DND-41 (cell line): Measurements from ENCODE around the gene PPP4R3A.

Experiments used
- ATAC-seq: fragments of 200-7000 bp; cut with Tn5 transposase; 3 replicates; pipeline ENCODE4 v1.9.1; 2021; ENCODE audit warnings: low read depth; ENCODE audit not compliant: insufficient read depth
- DNase-seq: peaks from one replicate; pipeline ENCODE4 v3.0.0-alpha.2; 2020
- H2AFZ ChIP-seq: 2 replicates; pipeline ENCODE4 v1.6.0; 2012; ENCODE audit warnings: low read depth, low read length
- H3K27ac ChIP-seq: 2 replicates; pipeline ENCODE4 v1.5.1; 2012; ENCODE audit warnings: low read length, inconsistent platforms
- H3K27me3 ChIP-seq: fragments of 200-600 bp; sonication (generic); 2 replicates; pipeline ENCODE4 v1.6.0; 2012; ENCODE audit warnings: low read length, mild to moderate bottlenecking, inconsistent platforms; ENCODE audit not compliant: insufficient read depth, poor library complexity
- H3K36me3 ChIP-seq: 2 replicates; pipeline ENCODE4 v1.5.1; 2012; ENCODE audit warnings: low read length, inconsistent platforms; ENCODE audit not compliant: insufficient read depth
- H3K4me1 ChIP-seq: 2 replicates; pipeline ENCODE4 v1.5.1; 2012; ENCODE audit warnings: mild to moderate bottlenecking, low read length; ENCODE audit not compliant: insufficient read depth
- H3K4me2 ChIP-seq: 2 replicates; pipeline ENCODE4 v1.6.0; 2012; ENCODE audit warnings: mild to moderate bottlenecking, moderate library complexity, low read length, inconsistent platforms; ENCODE audit not compliant: insufficient read depth
- H3K4me3 ChIP-seq, 2 experiments: fragments of 200-600 bp in 1 of 2; shearing (Covaris generic) in 1 of 2; 2 replicates each; pipeline ENCODE4 v1.5.1; 2012 to 2016; ENCODE audit warnings: inconsistent platforms in 2 of 2, low read length in 2 of 2, mild to moderate bottlenecking in 2 of 2, low read depth in 1 of 2, moderate library complexity in 1 of 2
- H3K79me2 ChIP-seq: 2 replicates; pipeline ENCODE4 v1.6.0; 2012; ENCODE audit warnings: low read length, inconsistent platforms; ENCODE audit not compliant: insufficient read depth
- H3K9ac ChIP-seq: 2 replicates; pipeline ENCODE4 v1.6.0; 2012; ENCODE audit warnings: low read depth, mild to moderate bottlenecking, inconsistent platforms, low read length, moderate library complexity
- H3K9me3 ChIP-seq: 2 replicates; pipeline ENCODE4 v1.5.1; 2012; ENCODE audit warnings: low read length, moderate library complexity, mild to moderate bottlenecking, inconsistent platforms; ENCODE audit not compliant: insufficient read depth, severe bottlenecking
- H4K20me1 ChIP-seq: 2 replicates; pipeline ENCODE4 v1.6.0; 2012; ENCODE audit warnings: low read length; ENCODE audit not compliant: insufficient read depth
- EZH2 ChIP-seq: IDR thresholded peaks from 3 replicates; pipeline ENCODE4 v1.6.1; 2012; ENCODE audit warnings: borderline replicate concordance, low read depth, mild to moderate bottlenecking, moderate library complexity, low read length, inconsistent platforms; ENCODE audit not compliant: severe bottlenecking
- TF ChIP-seq, protein P1 (sequence below): IDR thresholded peaks from 2 replicates; pipeline ENCODE4 v1.5.1; 2012; ENCODE audit warnings: borderline replicate concordance, low read length, moderate library complexity, mild to moderate bottlenecking; ENCODE audit not compliant: poor library complexity, severe bottlenecking; ENCODE audit errors: extremely low read depth

Gene PPP4R3A

GRCh38 chr14:91510171-91511042 is at the start of gene PPP4R3A:
TSS of gene PPP4R3A (minus strand) at chr14:91510310. CDS start at chr14:91509647, 663 bp downstream.
- H3K79me2 ChIP-seq, result peaks cover 53% of the 10 kb centered on the region
- H3K9ac ChIP-seq, result peak within 1 kb of the TSS; percentile 93
- peak within 1 kb of the TSS; percentile 85 for H2AFZ ChIP-seq
- H3K4me2 ChIP-seq, result peak within 1 kb of the TSS; percentile 83
- DNase-seq (peak; percentile 96), ATAC-seq (peak; percentile 85)
- peak within 1 kb of the TSS; percentile 95 for H3K27ac ChIP-seq
- H3K27me3 ChIP-seq, result no peaks in the 10 kb centered on the region
- TF ChIP-seq, protein P1, sequence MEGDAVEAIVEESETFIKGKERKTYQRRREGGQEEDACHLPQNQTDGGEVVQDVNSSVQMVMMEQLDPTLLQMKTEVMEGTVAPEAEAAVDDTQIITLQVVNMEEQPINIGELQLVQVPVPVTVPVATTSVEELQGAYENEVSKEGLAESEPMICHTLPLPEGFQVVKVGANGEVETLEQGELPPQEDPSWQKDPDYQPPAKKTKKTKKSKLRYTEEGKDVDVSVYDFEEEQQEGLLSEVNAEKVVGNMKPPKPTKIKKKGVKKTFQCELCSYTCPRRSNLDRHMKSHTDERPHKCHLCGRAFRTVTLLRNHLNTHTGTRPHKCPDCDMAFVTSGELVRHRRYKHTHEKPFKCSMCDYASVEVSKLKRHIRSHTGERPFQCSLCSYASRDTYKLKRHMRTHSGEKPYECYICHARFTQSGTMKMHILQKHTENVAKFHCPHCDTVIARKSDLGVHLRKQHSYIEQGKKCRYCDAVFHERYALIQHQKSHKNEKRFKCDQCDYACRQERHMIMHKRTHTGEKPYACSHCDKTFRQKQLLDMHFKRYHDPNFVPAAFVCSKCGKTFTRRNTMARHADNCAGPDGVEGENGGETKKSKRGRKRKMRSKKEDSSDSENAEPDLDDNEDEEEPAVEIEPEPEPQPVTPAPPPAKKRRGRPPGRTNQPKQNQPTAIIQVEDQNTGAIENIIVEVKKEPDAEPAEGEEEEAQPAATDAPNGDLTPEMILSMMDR, result no peak
- no peak for TF ChIP-seq EZH2
- H4K20me1 ChIP-seq, result peaks cover 36% of the 10 kb centered on the region
- peak within 1 kb of the TSS; percentile 69 to 94 for H3K4me3 ChIP-seq
- no peaks in the 10 kb centered on the region for H3K9me3 ChIP-seq
- peaks cover 34% of the 10 kb centered on the region for H3K36me3 ChIP-seq
- H3K4me1 ChIP-seq, result peaks cover 37% of the 10 kb centered on the region

DNA sequence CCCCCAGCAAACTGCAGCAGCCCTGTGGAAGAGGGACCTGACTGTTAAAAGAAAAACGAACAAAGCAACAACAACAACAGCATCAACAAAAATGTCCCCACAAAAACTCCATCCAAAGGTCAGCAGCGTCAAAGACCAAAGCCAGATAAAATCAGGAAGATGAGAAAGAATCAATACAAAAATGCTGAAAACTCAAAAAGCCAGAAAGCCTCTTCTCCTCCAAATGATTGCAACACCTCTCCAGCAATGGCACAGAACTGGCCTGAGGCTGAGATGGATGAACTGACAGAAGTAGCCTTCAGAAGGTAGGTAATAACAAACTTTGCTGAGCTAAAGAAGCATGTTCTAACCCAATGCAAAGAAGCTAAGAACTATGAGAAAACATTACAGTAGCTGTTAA is 45.4 kb upstream of the PPP4R3A start:
- Histone ChIP-seq H3K27ac (no peak overlapping the region), H3K4me3 (no peak overlapping the region), H3K4me2 (no peak overlapping the region), H3K36me3 (no peaks in the 10 kb centered on the region), H4K20me1 (no peaks in the 10 kb centered on the region), H3K79me2 (no peaks in the 10 kb centered on the region), H3K27me3 (no peaks in the 10 kb centered on the region), H3K4me1 (no peaks in the 10 kb centered on the region), H3K9me3 (no peaks in the 10 kb centered on the region), H2AFZ (no peak overlapping the region), H3K9ac (no peak overlapping the region)
- ATAC-seq, result no peak
- TF ChIP-seq EZH2, result no peak
- TF ChIP-seq, protein P1, result no peak
- no peak for DNase-seq

DNA sequence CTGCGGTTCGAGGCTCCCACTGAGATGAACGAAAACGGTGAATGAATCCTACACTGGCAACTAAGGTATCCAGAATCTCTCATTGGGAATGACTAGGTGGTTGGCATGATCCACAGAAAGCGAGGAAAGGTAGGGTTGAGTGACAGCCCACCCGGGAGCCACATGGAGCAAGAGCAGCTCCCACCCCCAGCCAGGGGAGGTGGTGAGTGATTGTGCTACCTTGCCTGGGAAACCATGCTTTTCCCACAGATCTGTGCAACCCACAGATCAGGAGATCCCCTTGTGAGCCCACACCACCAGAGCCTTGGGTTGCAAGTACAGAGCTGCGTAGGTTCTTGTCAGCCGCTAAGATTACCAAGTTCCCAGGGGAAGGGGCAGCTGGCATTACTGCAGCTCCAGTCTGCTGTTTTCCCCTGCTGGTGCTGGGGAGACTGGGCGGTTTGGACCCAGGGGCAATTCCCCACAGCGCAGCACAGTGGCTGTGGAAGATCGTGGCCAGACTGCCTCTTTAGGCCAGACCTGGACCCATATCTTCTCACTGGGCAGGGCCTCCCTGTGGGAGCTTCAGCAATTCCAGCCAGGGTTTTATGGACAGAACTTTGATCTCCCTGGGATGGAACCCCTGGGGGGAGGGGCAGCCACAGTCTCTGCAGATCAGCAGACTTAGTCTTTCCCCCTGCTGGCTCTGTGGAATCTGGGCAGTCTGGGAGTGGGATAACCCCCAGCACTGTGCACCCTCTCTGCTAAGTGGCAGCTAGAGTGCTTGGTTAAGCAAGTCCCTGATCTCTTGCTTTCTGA is 44.6 kb upstream of the PPP4R3A start:
- ATAC-seq, result no peak
- H3K9ac ChIP-seq, result no peak overlapping the region
- DNase-seq, result no peak

More for the DNA sequence above, 44.6 kb upstream of the PPP4R3A start:
- H2AFZ ChIP-seq, result no peak overlapping the region
- H3K27ac ChIP-seq, result no peak overlapping the region
- H3K27me3 ChIP-seq, result no peaks in the 10 kb centered on the region
- no peaks in the 10 kb centered on the region for H4K20me1 ChIP-seq
- H3K4me1 ChIP-seq, result no peaks in the 10 kb centered on the region
- H3K79me2 ChIP-seq, result no peaks in the 10 kb centered on the region
- no peaks in the 10 kb centered on the region for H3K36me3 ChIP-seq
- H3K4me2 ChIP-seq, result no peak overlapping the region
- no peak overlapping the region for H3K4me3 ChIP-seq
- no peak for TF ChIP-seq EZH2
- TF ChIP-seq, protein P1, result no peak
- H3K9me3 ChIP-seq, result no peaks in the 10 kb centered on the region
